Globus pallidus (tissue), 1 donor: ENCODE data around the gene MAPKAPK5.
"Not testable (repeated sequence)": the region's sequence is repeated elsewhere in the genome, so short reads cannot be mapped to it uniquely, and the experiment has no call there.

ENCODE experiments used
- DNase-seq: peaks from one replicate; pipeline ENCODE4 v3.0.0-alpha.2; 2015; ENCODE audit warnings: low spot score

The MAPKAPK5 gene

DNA sequence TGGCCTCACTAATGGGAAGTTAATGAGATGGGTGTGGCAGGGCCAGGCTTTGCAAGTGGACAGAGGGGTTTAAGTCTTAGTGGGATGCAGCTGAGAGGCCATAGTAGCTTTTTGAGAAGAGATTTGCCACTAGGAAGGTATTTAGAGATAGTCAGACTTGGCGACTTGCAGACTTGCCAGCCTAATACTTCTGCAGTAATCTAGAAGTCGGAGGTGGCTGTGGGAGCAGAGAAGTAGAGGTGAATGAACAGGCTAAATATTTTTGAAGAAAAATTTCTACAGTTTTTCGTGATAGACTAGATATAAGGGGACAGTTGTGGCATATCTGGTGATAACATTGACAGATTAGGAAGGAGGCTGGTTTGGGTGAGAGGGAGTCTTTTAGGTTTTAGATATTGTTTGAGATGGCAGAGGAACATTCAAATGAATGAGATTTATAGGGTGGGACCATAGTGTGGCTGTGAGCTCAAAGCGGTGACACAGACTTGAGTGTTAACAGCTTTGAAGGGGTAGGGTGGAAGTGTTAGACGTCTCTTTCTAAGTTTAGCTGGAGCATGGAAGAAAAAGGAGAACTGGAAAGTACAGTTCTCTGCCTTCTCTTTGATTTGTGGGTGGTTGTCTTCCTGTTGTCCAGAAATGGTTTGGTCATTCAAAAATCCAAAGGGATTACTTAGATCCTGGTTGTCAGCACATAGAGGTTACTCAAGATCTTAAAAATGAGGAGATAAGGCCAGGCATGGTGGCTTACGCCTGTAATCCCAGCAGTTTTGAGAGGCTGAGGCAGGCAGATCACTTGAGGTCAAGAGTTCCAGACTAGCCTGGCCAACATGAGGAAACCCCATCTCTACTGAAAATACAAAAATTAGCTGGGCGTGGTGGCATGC lies 44.9 kb downstream of the MAPKAPK5 start:
- DNase-seq, result no peak

GRCh38 chr12:111887926-111888745 lies 46.1 kb downstream of the MAPKAPK5 start:
- DNase-seq, result peak; percentile 33

DNA sequence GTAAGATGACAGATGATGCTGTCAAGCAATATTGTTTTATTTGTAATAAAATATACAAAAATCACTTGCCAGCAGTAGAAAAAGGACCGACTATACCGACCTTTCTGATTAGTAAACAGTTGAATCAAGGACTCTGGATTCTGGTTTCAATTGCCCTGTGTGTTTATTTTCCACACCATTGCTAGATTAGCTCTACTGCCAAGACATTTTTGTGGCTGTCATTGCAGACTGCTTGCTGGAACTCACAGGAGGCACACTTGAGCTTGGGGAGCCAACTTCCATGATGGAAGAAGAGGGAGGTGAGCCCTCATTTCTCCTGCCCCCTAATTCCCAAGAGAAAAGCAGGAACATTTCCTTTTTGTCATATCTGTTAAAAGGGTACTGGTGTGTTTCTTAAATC lies 51.3 kb downstream of the MAPKAPK5 start:
- no peak for DNase-seq

GRCh38 chr12:111894556-111894955 lies 52.5 kb downstream of the MAPKAPK5 start:
- DNase-seq, result no peak

DNA sequence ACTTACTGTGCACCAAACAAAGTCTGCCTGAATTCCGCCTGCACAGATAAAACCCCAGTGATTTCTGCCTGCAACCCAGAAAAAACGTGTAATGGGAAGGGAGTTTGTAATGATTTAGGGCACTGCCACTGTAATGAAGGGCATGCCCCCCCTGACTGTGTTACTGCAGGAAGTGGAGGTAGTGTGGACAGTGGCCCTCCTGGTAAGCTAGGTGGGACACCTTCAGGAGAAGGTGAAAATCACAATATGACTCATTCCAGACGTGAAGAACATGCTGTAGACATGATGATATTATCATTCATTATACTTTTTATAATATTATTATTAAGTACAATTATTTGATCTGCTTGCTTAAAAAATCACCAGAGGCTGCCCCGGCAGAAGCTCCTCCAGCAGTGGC lies 59.2 kb downstream of the MAPKAPK5 start:
- DNase-seq, result no peak

DNA sequence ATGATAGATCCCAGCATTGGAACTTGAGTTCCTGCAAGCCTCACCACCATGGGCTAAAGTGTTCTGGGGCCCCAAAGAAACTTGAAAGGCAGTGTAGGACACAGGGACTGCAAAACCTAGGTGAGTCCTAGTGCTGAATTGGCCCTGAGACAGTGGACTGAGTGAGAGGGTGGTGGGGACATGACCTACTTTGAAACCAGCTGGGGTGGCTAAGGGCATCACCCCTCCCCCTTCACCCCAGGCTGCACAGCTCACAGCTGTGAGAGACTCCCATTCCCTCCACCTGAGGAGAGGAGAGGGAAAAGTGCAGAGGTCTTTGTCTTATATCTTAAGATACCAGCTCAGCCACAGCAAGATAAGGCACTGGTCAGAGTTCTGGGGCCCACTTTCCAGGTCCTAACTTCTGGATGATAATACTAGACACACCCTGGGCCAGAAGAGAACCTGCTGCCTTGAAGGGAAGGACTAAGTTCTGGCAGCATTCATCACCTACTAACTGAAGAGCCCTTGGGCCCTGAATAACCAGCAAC lies 62.5 kb downstream of the MAPKAPK5 start:
- no peak for DNase-seq

- DNase-seq, result no peak
These were observed 63.5 kb downstream of the MAPKAPK5 start for GRCh38 chr12:111905502-111905901.

GRCh38 chr12:111907740-111908139 lies 65.7 kb downstream of the MAPKAPK5 start:
- DNase-seq, result no peak

- no peak for DNase-seq
These were observed 83.1 kb downstream of the MAPKAPK5 start for GRCh38 chr12:111925171-111925570.

DNA sequence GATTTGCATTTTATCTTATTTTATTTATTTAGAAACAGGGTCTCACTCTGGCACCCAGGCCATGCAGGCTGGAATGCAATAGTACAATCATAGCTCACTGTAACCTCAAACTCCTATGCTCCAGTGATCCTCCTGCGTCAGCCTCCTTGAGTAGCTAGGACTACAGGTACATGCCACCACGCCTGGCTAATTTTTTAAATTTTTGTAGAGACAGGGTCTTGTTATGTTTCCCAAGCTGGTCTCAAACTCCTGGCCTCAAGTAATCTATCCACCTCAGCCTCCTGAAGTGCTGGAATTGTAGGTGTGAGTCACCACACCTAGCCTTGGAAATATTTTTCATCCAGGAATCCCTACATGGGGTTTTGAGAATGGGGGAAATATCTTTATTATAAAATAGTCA lies 84.6 kb downstream of the MAPKAPK5 start:
- DNase-seq, result no peak

GRCh38 chr12:111927346-111927745 lies 85.3 kb downstream of the MAPKAPK5 start:
- no peak for DNase-seq

DNA sequence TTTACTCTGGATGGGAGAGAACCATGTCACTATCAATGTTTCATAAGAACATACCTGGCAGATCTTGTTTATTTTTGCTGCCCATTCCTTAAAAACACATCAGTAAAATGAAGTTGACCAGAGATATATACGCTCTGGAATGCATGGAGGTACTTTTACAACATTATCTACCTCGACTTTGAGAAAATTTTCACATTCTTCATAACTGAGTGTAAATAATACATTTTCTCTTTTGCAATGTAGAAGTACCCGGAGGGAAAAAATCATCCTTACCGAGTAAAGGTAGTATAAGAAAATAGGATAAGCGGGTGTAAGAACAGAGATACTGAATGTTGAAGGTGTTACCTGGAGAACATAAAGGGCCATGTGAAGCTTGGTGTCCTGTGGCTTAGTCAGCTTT lies 90.2 kb downstream of the MAPKAPK5 start:
- no peak for DNase-seq

- DNase-seq, result no peak
These were observed 94.8 kb downstream of the MAPKAPK5 start for GRCh38 chr12:111936869-111937268.

DNA sequence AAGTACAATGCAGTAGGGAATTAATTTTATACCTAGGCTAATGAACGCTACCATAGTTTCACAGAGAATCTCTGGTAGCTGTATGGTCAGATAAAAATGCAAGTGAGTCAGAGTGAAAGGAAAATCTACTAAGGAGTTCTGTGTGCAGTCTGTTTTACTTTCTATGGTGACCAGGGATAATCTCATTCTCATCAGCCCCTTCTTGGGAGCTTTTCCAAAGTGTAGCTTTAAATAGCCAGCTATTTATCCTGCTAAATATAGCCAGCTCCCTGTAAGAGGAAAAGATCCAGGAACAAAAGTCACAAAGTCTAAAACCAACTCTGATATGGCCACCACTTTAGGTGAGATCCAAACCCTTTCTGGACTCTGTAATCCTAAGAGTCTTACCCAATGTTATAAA lies 95.4 kb downstream of the MAPKAPK5 start:
- no peak for DNase-seq

- DNase-seq, result no peak
These were observed 100.5 kb downstream of the MAPKAPK5 start for GRCh38 chr12:111942557-111942956.

DNA sequence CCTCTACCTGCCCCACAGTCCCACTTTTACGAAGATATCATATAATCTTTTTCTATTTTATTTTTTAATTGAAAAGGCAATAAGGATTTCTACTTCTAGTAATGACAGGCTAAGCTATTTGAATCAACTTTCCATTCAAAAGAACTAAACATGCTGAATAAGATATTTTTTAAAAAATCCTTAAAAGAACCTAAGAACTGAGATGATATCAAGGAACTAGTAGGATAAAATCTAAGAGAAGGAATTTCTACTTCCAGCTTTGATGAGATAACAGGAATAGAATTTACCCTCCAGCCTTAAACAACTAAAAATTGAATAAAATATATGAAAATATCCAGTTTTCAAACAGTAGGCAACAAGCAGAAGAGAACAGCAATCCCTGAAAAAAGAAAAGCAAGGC lies 101.9 kb downstream of the MAPKAPK5 start:
- DNase-seq, result no peak

DNA sequence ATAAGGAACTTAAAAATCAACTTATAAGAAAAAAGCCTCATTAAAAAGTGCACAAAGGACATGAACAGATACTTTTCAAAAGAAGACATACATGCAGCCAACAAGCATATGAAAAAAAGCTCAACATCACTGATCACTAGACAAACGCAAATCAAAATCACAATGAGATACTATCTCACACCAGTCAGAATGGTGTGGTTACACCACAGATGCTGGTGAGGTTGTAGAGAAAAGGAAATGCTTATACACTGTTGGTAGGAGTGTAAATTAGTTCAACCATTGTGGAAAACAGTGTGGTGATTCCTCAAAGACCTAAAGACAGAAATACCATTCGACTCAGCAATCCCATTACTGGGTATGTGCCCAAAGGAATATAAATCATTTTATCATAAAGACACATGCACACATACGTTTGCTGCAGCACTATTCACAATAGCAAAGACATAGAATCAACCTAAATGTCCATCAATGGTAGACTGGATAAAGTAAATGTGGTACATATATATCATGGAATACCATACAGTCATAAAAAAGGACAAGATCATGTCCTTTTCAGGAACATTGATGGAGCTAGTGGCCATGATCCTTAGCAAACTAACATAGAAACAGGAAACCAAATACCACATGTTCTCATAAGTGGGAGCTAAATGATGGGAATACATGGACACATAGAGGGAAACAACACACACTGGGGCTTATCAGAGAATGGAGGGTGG lies 109.1 kb downstream of the MAPKAPK5 start:
- DNase-seq, result not testable (repeated sequence)
